NCI-H2029 (cell line): ENCODE data around the gene ATP6AP1.
A peak's percentile ranks its signal among the peaks of the same experiment; 100 is the strongest.

Experiments used
- DNase-seq: peaks from one replicate; lab custom pipeline; 2025; lab: John Stamatoyannopoulos, UW

ATP6AP1 gene

GRCh38 chrX:154449618-154450017 lies 21.1 kb downstream of the ATP6AP1 start:
- no peak for DNase-seq

DNA sequence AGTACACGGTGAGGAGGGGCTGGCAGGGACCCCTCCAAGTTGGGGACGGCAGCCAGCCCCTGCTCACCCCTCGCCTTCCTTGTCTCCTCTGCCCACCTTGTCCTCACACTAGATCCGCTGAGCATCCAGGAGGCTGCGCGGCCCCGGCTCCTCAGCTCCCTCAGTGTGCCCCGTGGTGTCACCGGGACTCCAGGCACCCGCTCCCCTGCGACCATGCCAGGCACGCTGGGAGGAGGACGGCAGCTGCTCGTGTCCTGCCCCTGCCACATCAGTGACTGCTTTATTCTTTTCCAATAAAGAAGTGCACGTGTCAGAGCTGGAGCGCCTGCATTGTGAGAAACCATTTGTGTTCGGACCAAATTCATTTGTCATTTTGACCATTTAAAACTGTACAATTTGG lies 21.8 kb downstream of the ATP6AP1 start:
- no peak for DNase-seq

- no peak for DNase-seq
Measured at GRCh38 chrX:154452823-154453222, 24.3 kb downstream of the ATP6AP1 start.

DNA sequence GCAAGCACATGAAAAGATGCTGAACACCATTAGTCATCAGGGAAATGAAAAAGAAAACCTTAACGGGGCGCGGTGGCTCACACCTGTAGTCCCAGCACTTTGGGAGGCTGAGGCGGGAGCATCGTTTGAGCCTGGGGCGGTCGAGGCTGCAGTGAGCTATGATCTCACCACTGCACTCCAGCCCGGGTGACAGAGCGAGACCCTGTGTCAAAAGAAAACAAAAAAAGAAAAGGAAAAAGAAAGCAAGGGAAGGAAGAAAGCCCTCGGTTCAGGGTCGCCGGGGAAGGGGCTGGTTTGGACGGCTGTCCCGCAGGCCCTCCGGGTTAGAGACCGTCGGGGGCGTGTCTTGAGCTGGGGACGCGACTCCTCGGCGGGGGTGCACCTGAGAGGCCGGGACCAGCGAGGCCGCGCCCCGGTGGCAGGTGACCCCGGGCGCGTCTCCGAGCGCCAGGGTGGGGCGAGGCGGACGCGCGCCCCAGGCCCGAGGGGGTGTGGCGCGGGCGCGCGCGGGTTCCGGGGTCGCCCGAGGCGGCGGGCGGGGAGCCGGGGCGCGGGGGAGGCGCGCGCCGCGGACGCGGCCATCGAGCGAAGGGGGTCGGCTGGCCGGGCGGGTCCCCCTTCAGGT lies 29.1 kb downstream of the ATP6AP1 start:
- DNase-seq = peak; percentile 17

GRCh38 chrX:154458116-154458953 lies 29.9 kb downstream of the ATP6AP1 start, which contains the start of gene PLXNA3:
PLXNA3 (plus strand) TSS chrX:154458281; CDS start chrX:154460184, 1,903 bp downstream.
- DNase-seq = no peak

DNA sequence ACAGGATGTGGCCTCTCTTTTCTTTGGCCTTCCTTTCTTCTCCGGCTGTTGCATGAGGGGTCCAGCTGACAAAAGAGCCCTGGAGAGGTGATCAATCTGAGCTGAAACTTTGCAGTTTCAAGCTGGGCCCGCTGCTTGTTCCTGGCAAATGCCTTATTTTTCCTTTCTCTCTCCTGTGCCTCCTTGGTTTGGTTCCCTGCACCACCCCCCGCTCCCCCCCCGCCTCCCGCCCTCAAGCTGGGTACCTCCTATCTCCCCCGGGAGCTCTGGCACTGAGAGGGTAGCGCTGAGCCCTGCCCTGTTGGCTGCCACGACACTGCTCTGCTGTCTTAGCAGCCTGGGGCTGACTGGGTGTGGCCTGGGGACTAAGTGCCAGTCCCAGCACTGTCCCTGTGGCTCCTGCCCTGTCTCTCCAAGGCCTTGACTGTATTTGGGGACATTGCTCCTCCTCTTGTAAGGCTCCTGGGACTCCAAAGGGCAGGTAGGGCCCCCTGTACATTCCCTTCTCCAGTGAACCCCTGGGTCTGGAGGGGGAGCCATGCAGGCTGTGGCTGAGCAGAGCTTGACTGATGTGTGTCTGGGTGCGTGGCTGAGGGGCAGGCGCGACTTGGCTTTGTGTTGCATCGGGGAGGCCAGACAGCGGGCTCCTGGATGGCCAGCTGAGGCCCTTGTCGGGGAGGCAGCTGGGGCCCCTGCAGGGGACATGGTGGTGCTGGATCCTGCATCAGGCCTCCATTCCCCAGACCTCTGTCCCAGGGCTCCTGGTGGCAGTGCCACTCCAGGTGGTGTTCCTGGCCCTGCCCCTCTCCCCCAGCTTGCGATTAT lies 30.7 kb downstream of the ATP6AP1 start:
- no peak for DNase-seq

DNA sequence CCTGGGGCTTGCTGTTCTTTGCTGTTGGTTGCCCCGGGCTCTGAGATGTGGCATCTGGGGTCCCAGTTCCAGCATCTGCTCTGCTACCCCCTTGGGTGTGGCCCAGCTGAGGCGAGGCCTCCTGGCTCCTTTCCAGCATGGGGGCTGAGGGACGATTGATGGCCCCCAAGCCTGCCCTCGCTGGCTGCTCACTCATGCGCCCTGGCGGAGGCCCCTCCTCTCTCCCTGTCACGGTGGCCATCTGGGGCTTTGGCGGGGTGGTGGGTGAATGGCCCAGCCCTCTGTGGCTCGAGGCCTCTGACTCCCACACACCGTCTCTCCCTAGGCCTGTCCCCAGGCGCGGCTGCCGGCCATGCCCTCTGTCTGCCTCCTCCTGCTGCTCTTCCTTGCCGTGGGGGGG lies 31.4 kb downstream of the ATP6AP1 start:
- no peak for DNase-seq

GRCh38 chrX:154460326-154460725 lies 31.8 kb downstream of the ATP6AP1 start:
- DNase-seq = no peak

DNA sequence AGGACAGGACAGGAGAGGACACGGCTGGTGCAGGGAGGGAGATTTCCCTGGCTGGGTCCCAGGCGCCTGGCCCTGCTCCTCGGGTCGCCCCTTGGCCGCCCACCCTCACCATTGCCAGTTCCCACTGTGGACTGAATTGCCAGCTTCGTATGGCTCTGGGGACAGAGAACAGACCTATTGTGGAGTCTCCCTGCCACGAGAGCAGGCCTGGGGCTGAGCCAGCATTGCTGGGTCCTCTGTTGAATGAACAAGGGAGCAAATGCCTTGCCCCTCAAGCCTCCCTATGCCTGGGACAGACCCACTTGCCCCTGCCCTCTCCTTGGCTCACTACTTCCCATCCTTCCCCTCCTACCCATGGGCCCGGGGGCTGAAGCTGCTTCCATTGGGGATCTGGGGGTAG lies 33.9 kb downstream of the ATP6AP1 start:
- DNase-seq = no peak

GRCh38 chrX:154463611-154464220 lies 35.2 kb downstream of the ATP6AP1 start:
- DNase-seq = no peak

GRCh38 chrX:154464806-154465365 lies 36.4 kb downstream of the ATP6AP1 start:
- no peak for DNase-seq

DNA sequence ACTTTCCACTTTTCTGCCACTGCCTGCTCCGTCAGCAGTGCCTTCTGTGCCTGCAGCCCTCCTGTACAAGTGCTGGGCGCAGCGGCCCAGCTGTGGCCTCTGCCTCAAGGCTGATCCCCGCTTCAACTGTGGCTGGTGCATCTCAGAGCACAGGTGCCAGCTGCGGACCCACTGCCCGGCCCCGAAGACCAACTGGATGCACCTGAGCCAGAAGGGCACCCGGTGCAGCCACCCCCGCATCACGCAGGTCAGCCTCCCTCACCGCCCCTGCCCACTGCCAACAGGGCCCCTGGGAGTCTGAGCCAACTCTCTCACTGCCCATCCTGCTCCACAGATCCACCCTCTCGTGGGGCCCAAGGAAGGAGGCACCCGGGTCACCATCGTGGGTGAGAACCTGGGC lies 37.1 kb downstream of the ATP6AP1 start:
- DNase-seq = no peak

- DNase-seq = no peak
Measured at GRCh38 chrX:154466036-154466435, 37.6 kb downstream of the ATP6AP1 start.

GRCh38 chrX:154466907-154467306 lies 38.4 kb downstream of the ATP6AP1 start:
- DNase-seq = no peak

GRCh38 chrX:154467556-154467955 lies 39.1 kb downstream of the ATP6AP1 start:
- no peak for DNase-seq

DNA sequence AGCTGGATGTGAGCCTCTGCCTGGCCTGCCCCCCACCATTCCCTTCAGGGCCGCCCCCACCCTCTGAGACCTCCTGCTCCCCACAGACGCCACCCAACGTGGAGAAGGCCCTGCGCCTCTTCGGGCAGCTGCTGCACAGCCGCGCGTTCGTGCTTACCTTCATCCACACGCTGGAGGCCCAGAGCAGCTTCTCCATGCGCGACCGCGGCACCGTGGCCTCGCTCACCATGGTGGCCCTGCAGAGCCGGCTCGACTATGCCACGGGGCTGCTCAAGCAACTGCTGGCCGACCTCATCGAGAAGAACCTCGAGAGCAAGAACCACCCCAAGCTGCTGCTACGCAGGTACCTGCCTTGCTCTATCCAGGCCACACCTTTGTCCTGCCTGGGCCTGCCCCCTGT lies 39.7 kb downstream of the ATP6AP1 start:
- no peak for DNase-seq

GRCh38 chrX:154469114-154469513 lies 40.6 kb downstream of the ATP6AP1 start:
- no peak for DNase-seq

GRCh38 chrX:154469880-154470279 lies 41.4 kb downstream of the ATP6AP1 start:
- DNase-seq = no peak

- no peak for DNase-seq
Measured at GRCh38 chrX:154470434-154470833, 42.0 kb downstream of the ATP6AP1 start.

- DNase-seq = no peak
Measured at GRCh38 chrX:154470914-154471568, 42.6 kb downstream of the ATP6AP1 start.
